CD14-positive monocyte (primary cell): Measurements from ENCODE around the gene SYNE4. TPM values are rescaled to one million over a fixed set of nuclear protein-coding genes. Genes with fewer than 3 reads are reported as not detected.
"Not testable (repeated sequence)": the region's sequence is repeated elsewhere in the genome, so short reads cannot be mapped to it uniquely, and the experiment has no call there.

Experiments used
- DNase-seq, 3 donors: peaks; one replicate each; pipeline ENCODE4 v3.0.0-alpha.2; 2011 to 2022
- H2AFZ ChIP-seq: 2 replicates; pipeline ENCODE4 v1.6.0; 2012; ENCODE audit warnings: mild to moderate bottlenecking, low read depth, low read length, inconsistent platforms; ENCODE audit not compliant: insufficient read depth, poor library complexity, severe bottlenecking
- H3K27ac ChIP-seq, 2 donors: 1 replicate in 1 of 2; 2 replicates in 1 of 2; pipeline ENCODE4 v1.5.1; 2012 to 2013; ENCODE audit warnings: low read length in 2 of 2, control low read depth in 1 of 2, inconsistent platforms in 1 of 2, low read depth in 1 of 2, mild to moderate bottlenecking in 1 of 2
- H3K27me3 ChIP-seq, 2 donors: one replicate each; pipeline versions ENCODE4 v1.6.0 to v1.6.1; 2011 to 2013; ENCODE audit warnings: low read length in 2 of 2; ENCODE audit not compliant: control insufficient read depth in 2 of 2, insufficient read depth in 2 of 2
- H3K36me3 ChIP-seq, 2 donors: replicated peaks in 1 of 2; 1 replicate in 1 of 2; 2 replicates in 1 of 2; pipeline versions ENCODE4 v1.5.1 to v1.6.1; 2012 to 2013; ENCODE audit warnings: low read length in 2 of 2, control low read depth in 1 of 2, inconsistent platforms in 1 of 2, mild to moderate bottlenecking in 1 of 2; ENCODE audit not compliant: insufficient read depth in 2 of 2, control insufficient read depth in 1 of 2
- H3K4me1 ChIP-seq, 2 donors: 1 replicate in 1 of 2; 2 replicates in 1 of 2; pipeline versions ENCODE4 v1.5.1 to v1.6.1; 2012 to 2013; ENCODE audit warnings: low read length in 2 of 2, control low read depth in 1 of 2, inconsistent platforms in 1 of 2, mild to moderate bottlenecking in 1 of 2, moderate library complexity in 1 of 2; ENCODE audit not compliant: insufficient read depth in 2 of 2, control insufficient read depth in 1 of 2
- H3K4me2 ChIP-seq: replicated peaks from 2 replicates; pipeline ENCODE3; 2012; ENCODE audit warnings: low read length, moderate library complexity, mild to moderate bottlenecking; ENCODE audit not compliant: poor library complexity, severe bottlenecking; ENCODE audit errors: extremely low read depth
- H3K4me3 ChIP-seq, 3 experiments: fragments of 200-600 bp in 1 of 3; sonication (generic) in 1 of 3; replicated peaks in 1 of 3; 1 replicate in 2 of 3; 2 replicates in 1 of 3; pipeline ENCODE4 v1.5.1; 2011 to 2013; ENCODE audit warnings: low read length in 3 of 3, mild to moderate bottlenecking in 3 of 3, control low read depth in 2 of 3, low read depth in 2 of 3, inconsistent platforms in 1 of 3, moderate library complexity in 1 of 3
- H3K79me2 ChIP-seq: 2 replicates; pipeline ENCODE4 v1.6.0; 2012; ENCODE audit warnings: mild to moderate bottlenecking, control low read depth, inconsistent platforms, low read length, moderate library complexity; ENCODE audit not compliant: insufficient read depth
- H3K9ac ChIP-seq: 2 replicates; pipeline ENCODE4 v1.6.0; 2017; ENCODE audit warnings: low read length, mild to moderate bottlenecking; ENCODE audit not compliant: insufficient read depth, poor library complexity, severe bottlenecking
- H3K9me3 ChIP-seq, 2 donors: replicated peaks in 1 of 2; 1 replicate in 1 of 2; 2 replicates in 1 of 2; pipeline versions ENCODE4 v1.5.1 to v1.6.1; 2012 to 2013; ENCODE audit warnings: low read length in 2 of 2, control low read depth in 1 of 2; ENCODE audit not compliant: control insufficient read depth in 1 of 2, insufficient read depth in 1 of 2
- H4K20me1 ChIP-seq: 2 replicates; pipeline ENCODE4 v1.6.0; 2012; ENCODE audit warnings: mild to moderate bottlenecking, low read length, control low read depth, moderate library complexity; ENCODE audit not compliant: insufficient read depth
- H3K27ac Mint-ChIP-seq, 7 donors: one replicate each; pipeline ENCODE4 v1.8.0; 2020; ENCODE audit warnings: mild to moderate bottlenecking in 7 of 7, mixed read lengths in 7 of 7, moderate library complexity in 6 of 7, inconsistent platforms in 2 of 7
- H3K27me3 Mint-ChIP-seq, 3 donors: one replicate each; pipeline ENCODE4 v1.8.0; 2021 to 2022; ENCODE audit warnings: low read depth in 3 of 3, mild to moderate bottlenecking in 3 of 3, mixed read lengths in 3 of 3, moderate library complexity in 3 of 3, inconsistent platforms in 1 of 3
- H3K36me3 Mint-ChIP-seq, 2 donors: one replicate each; pipeline ENCODE4 v1.8.0; 2020; ENCODE audit warnings: mixed read lengths in 2 of 2, inconsistent platforms in 1 of 2, mild to moderate bottlenecking in 1 of 2
- H3K4me1 Mint-ChIP-seq: one replicate; pipeline ENCODE4 v1.8.0; 2020; ENCODE audit warnings: mild to moderate bottlenecking, mixed read lengths
- H3K4me3 Mint-ChIP-seq, 2 donors: one replicate each; pipeline ENCODE4 v1.8.0; 2020; ENCODE audit warnings: mild to moderate bottlenecking in 2 of 2, mixed read lengths in 2 of 2, moderate library complexity in 1 of 2
- H3K9me3 Mint-ChIP-seq, 7 donors: one replicate each; pipeline ENCODE4 v1.8.0; 2020 to 2022; ENCODE audit warnings: mixed read lengths in 7 of 7, mild to moderate bottlenecking in 6 of 7, moderate library complexity in 6 of 7, inconsistent platforms in 2 of 7
- CTCF ChIP-seq: fragments of 200-600 bp; IDR thresholded peaks from one replicate; pipeline ENCODE4 v1.8.0; 2022; ENCODE audit warnings: antibody characterized with exemption, mild to moderate bottlenecking
- WGBS: methylation state at CpG from one replicate; pipeline ENCODE4 v1.1.5; 2013; ENCODE audit warnings: missing lambda C conversion rate; ENCODE audit not compliant: insufficient coverage; 5-methylcytosine and 5-hydroxymethylcytosine counted together
- intact Hi-C, 2 donors: fragments of 100-400 bp; cut with micrococcal nuclease; formaldehyde crosslinking; loops; one replicate each; pipeline versions ENCODE4 v1.15.0 to v1.15.1; 2023
- polyA plus RNA-seq, 3 donors: library from polyadenylated mRNA; depleted of rRNA in 1 of 3; unstranded in 2 of 3; stranded (reverse) in 1 of 3; fragments of 300-500 nt in 2 of 3; fragments of >200 nt in 1 of 3; fragmentation: Illumina TruSeq in 2 of 3; gene quantifications; 1 replicate in 2 of 3; 2 replicates in 1 of 3; pipeline ENCODE4 v1.2.3, GENCODE V29; 2012 to 2021

Gene SYNE4
- polyA plus RNA-seq, 3 donors = 0.76 TPM; not detected in 2

GRCh38 chr19:35958660-35959039 lies 50.0 kb downstream of the SYNE4 start:
- 20% methylated on average over 11 of the region's 15 CpGs for WGBS
- peaks cover 38 to 57% (median 53%) of the 10 kb centered on the region in 3 donors for H3K27me3 Mint-ChIP-seq

GRCh38 chr19:35957411-35957810 lies 51.2 kb downstream of the SYNE4 start:
- peaks cover 28% of the 10 kb centered on the region for H3K4me1 Mint-ChIP-seq
- H3K27ac ChIP-seq = not testable (repeated sequence)
- peak overlapping the region in 1 of 2 donors; percentile 61 for H3K4me3 Mint-ChIP-seq

More at GRCh38 chr19:35958660-35959039, 50.0 kb downstream of the SYNE4 start:
- H3K4me3 Mint-ChIP-seq = peak overlapping the region in 1 of 2 donors; percentile 80
- H3K4me1 Mint-ChIP-seq = peaks cover 16% of the 10 kb centered on the region
- intact Hi-C loops = no loop called here
- Histone ChIP-seq H4K20me1 (no peaks in the 10 kb centered on the region), H3K9me3 (peaks cover 4 to 9% of the 10 kb centered on the region in 2 donors), H3K79me2 (no peaks in the 10 kb centered on the region), H3K36me3 (no peaks in the 10 kb centered on the region), H3K4me2 (peak overlapping the region; percentile 30), H3K27ac (no peak overlapping the region), H2AFZ (peak overlapping the region; percentile 41), H3K4me3 (no peak overlapping the region), H3K9ac (no peak overlapping the region), H3K4me1 (peaks cover 5 to 15% of the 10 kb centered on the region in 2 donors), H3K27me3 (peaks cover 18 to 38% of the 10 kb centered on the region in 2 donors)
- no peak overlapping the region for H3K27ac Mint-ChIP-seq
- no peak for DNase-seq
- no peak for TF ChIP-seq CTCF
- H3K36me3 Mint-ChIP-seq = no peaks in the 10 kb centered on the region
- H3K9me3 Mint-ChIP-seq = peaks cover 5 to 23% (median 17%) of the 10 kb centered on the region in 7 donors

More at GRCh38 chr19:35957411-35957810, 51.2 kb downstream of the SYNE4 start:
- Mint-ChIP-seq H3K27me3 (peaks cover 35 to 51% (median 47%) of the 10 kb centered on the region in 3 donors), H3K9me3 (peaks cover 5 to 30% (median 17%) of the 10 kb centered on the region in 7 donors)
- H3K36me3 Mint-ChIP-seq, H3K4me3 ChIP-seq, intact Hi-C loops, DNase-seq, H3K9ac ChIP-seq, H3K27ac Mint-ChIP-seq, H3K9me3 ChIP-seq, H3K4me2 ChIP-seq, H3K36me3 ChIP-seq, H4K20me1 ChIP-seq, H2AFZ ChIP-seq, H3K79me2 ChIP-seq: not testable (repeated sequence)
- 84% methylated on average over 5 of the region's 8 CpGs for WGBS
- peaks cover 18 to 38% of the 10 kb centered on the region in 2 donors for H3K27me3 ChIP-seq
- peaks cover 16 to 28% of the 10 kb centered on the region in 2 donors for H3K4me1 ChIP-seq
